Mesendoderm (in vitro differentiated cells): Measurements from ENCODE around the gene ASTN2.

Experiments
- DNase-seq: peaks from one replicate; pipeline ENCODE4 v3.0.0; 2013
- H2AK5ac ChIP-seq: 2 replicates; pipeline ENCODE4 v1.6.1; 2013; ENCODE audit warnings: low read length, inconsistent platforms
- H2BK120ac ChIP-seq: 2 replicates; pipeline ENCODE4 v1.6.1; 2013; ENCODE audit warnings: low read depth, mild to moderate bottlenecking, low read length, moderate library complexity, mixed read lengths
- H2BK15ac ChIP-seq: replicated peaks from 2 replicates; pipeline ENCODE4 v1.6.1; 2013; ENCODE audit warnings: low read depth, mild to moderate bottlenecking, moderate library complexity
- H2BK5ac ChIP-seq: 2 replicates; pipeline ENCODE4 v1.6.1; 2013; ENCODE audit warnings: low read length, inconsistent platforms
- H3K18ac ChIP-seq: 2 replicates; pipeline ENCODE4 v1.6.1; 2013; ENCODE audit warnings: mild to moderate bottlenecking, low read length, mixed read lengths
- H3K23ac ChIP-seq: one replicate; pipeline ENCODE4 v1.6.1; 2013; ENCODE audit warnings: low read length
- H3K27ac ChIP-seq: 2 replicates; pipeline ENCODE4 v1.5.1; 2013; ENCODE audit warnings: low read depth, mild to moderate bottlenecking, inconsistent platforms, low read length, moderate library complexity
- H3K27me3 ChIP-seq: 2 replicates; pipeline ENCODE4 v1.6.1; 2013; ENCODE audit warnings: low read length, control low read depth, mild to moderate bottlenecking, inconsistent platforms; ENCODE audit not compliant: insufficient read depth, poor library complexity
- H3K36me3 ChIP-seq: 2 replicates; pipeline ENCODE4 v1.6.1; 2013; ENCODE audit warnings: low read length, inconsistent platforms; ENCODE audit not compliant: control insufficient read depth, insufficient read depth
- H3K4ac ChIP-seq: one replicate; pipeline ENCODE4 v1.6.1; 2013; ENCODE audit warnings: low read depth, mild to moderate bottlenecking, low read length, moderate library complexity
- H3K4me1 ChIP-seq: 2 replicates; pipeline ENCODE4 v1.6.1; 2013; ENCODE audit warnings: low read depth, low read length, inconsistent platforms; ENCODE audit not compliant: control insufficient read depth
- H3K4me2 ChIP-seq: 2 replicates; pipeline ENCODE4 v1.6.1; 2013; ENCODE audit warnings: low read length
- H3K4me3 ChIP-seq: 2 replicates; pipeline ENCODE4 v1.5.1; 2013; ENCODE audit warnings: mild to moderate bottlenecking, low read length
- H3K56ac ChIP-seq: one replicate; pipeline ENCODE4 v1.6.1; 2013; ENCODE audit warnings: low read length
- H3K79me1 ChIP-seq: 2 replicates; pipeline ENCODE4 v1.6.1; 2013; ENCODE audit warnings: low read length, inconsistent platforms
- H3K79me2 ChIP-seq: 2 replicates; pipeline ENCODE4 v1.6.1; 2013; ENCODE audit warnings: mild to moderate bottlenecking, low read length; ENCODE audit not compliant: control insufficient read depth, insufficient read depth
- H3K9ac ChIP-seq: 2 replicates; pipeline ENCODE4 v1.6.1; 2013; ENCODE audit warnings: low read length, inconsistent platforms
- H4K5ac ChIP-seq: one replicate; pipeline ENCODE4 v1.6.1; 2013; ENCODE audit warnings: low read length
- H4K8ac ChIP-seq: one replicate; pipeline ENCODE4 v1.6.1; 2013; ENCODE audit warnings: low read depth, mild to moderate bottlenecking, control low read depth, low read length, moderate library complexity
- WGBS: extraction: QIAGEN DNeasy Blood & Tissue Kit; methylation state at CpG from one replicate; pipeline ENCODE4 v1.1.7; 2013; ENCODE audit warnings: low lambda C conversion rate, missing lambda C conversion rate; ENCODE audit not compliant: insufficient coverage; ENCODE audit errors: extremely low coverage; 5-methylcytosine and 5-hydroxymethylcytosine counted together

The ASTN2 gene

GRCh38 chr9:116816484-116816883 is 598.4 kb downstream of the ASTN2 start:
- Histone ChIP-seq H4K5ac (no peak overlapping the region), H3K79me1 (no peaks in the 10 kb centered on the region), H3K79me2 (no peaks in the 10 kb centered on the region), H3K56ac (no peak overlapping the region), H3K4me3 (no peak overlapping the region), H3K23ac (no peak overlapping the region), H3K4me2 (no peak overlapping the region), H2BK5ac (no peak overlapping the region), H3K36me3 (no peaks in the 10 kb centered on the region), H3K27me3 (no peaks in the 10 kb centered on the region), H3K27ac (no peak overlapping the region), H2AK5ac (no peak overlapping the region), H2BK120ac (no peak overlapping the region), H4K8ac (no peak overlapping the region), H3K18ac (no peak overlapping the region), H2BK15ac (no peak overlapping the region), H3K4me1 (no peaks in the 10 kb centered on the region), H3K9ac (no peak overlapping the region), H3K4ac (no peak overlapping the region)
- DNase-seq, result peak; percentile 73
- WGBS, result no CpG with 5 or more reads among the region's 2 CpGs

GRCh38 chr9:116815835-116816234 is 599.0 kb downstream of the ASTN2 start:
- no peak overlapping the region for H4K5ac ChIP-seq
- H3K23ac ChIP-seq, result no peak overlapping the region
- H3K36me3 ChIP-seq, result no peaks in the 10 kb centered on the region
- H3K4me2 ChIP-seq, result no peak overlapping the region
- H3K4me3 ChIP-seq, result no peak overlapping the region
- H2BK5ac ChIP-seq, result no peak overlapping the region
- H4K8ac ChIP-seq, result no peak overlapping the region
- no CpG with 5 or more reads among the region's 1 CpG for WGBS
- H2AK5ac ChIP-seq, result no peak overlapping the region
- no peaks in the 10 kb centered on the region for H3K79me2 ChIP-seq
- H2BK15ac ChIP-seq, result no peak overlapping the region
- no peaks in the 10 kb centered on the region for H3K4me1 ChIP-seq
- H3K4ac ChIP-seq, result no peak overlapping the region
- H3K9ac ChIP-seq, result no peak overlapping the region
- H2BK120ac ChIP-seq, result no peak overlapping the region
- H3K18ac ChIP-seq, result no peak overlapping the region
- no peak for DNase-seq
- H3K27me3 ChIP-seq, result no peaks in the 10 kb centered on the region
- no peak overlapping the region for H3K27ac ChIP-seq
- no peaks in the 10 kb centered on the region for H3K79me1 ChIP-seq
- no peak overlapping the region for H3K56ac ChIP-seq

- Histone ChIP-seq H3K36me3 (no peaks in the 10 kb centered on the region), H2BK15ac (no peak overlapping the region), H3K4me1 (no peaks in the 10 kb centered on the region), H3K79me1 (no peaks in the 10 kb centered on the region), H4K8ac (no peak overlapping the region), H2BK5ac (no peak overlapping the region), H3K23ac (no peak overlapping the region), H3K79me2 (no peaks in the 10 kb centered on the region), H2AK5ac (no peak overlapping the region), H3K27ac (no peak overlapping the region), H2BK120ac (no peak overlapping the region), H3K18ac (no peak overlapping the region), H3K4me2 (no peak overlapping the region), H3K4ac (no peak overlapping the region), H3K56ac (no peak overlapping the region), H3K27me3 (no peaks in the 10 kb centered on the region), H3K9ac (no peak overlapping the region), H3K4me3 (no peak overlapping the region), H4K5ac (no peak overlapping the region)
- WGBS, result no CpG with 5 or more reads among the region's 1 CpG
- DNase-seq, result no peak
These were observed 601.9 kb downstream of the ASTN2 start for GRCh38 chr9:116813031-116813300.

- Histone ChIP-seq H4K5ac (no peak overlapping the region), H2BK15ac (no peak overlapping the region), H2BK120ac (no peak overlapping the region), H3K27ac (no peak overlapping the region), H3K4me3 (no peak overlapping the region), H3K79me2 (no peaks in the 10 kb centered on the region), H3K36me3 (no peaks in the 10 kb centered on the region), H3K4me1 (no peaks in the 10 kb centered on the region), H3K23ac (no peak overlapping the region), H3K27me3 (no peaks in the 10 kb centered on the region), H3K79me1 (no peaks in the 10 kb centered on the region), H3K18ac (no peak overlapping the region), H2AK5ac (no peak overlapping the region), H3K4ac (no peak overlapping the region), H4K8ac (no peak overlapping the region), H3K56ac (no peak overlapping the region), H2BK5ac (no peak overlapping the region), H3K9ac (no peak overlapping the region), H3K4me2 (no peak overlapping the region)
- DNase-seq, result no peak
- no CpG with 5 or more reads among the region's 7 CpGs for WGBS
These were observed 602.4 kb downstream of the ASTN2 start for GRCh38 chr9:116812231-116813030.

GRCh38 chr9:116809656-116810055 is 605.2 kb downstream of the ASTN2 start:
- Histone ChIP-seq H3K9ac (no peak overlapping the region), H4K8ac (no peak overlapping the region), H2BK5ac (no peak overlapping the region), H3K79me2 (no peaks in the 10 kb centered on the region), H3K27me3 (no peaks in the 10 kb centered on the region), H3K4me1 (no peaks in the 10 kb centered on the region), H3K36me3 (no peaks in the 10 kb centered on the region), H2BK15ac (no peak overlapping the region), H3K4ac (no peak overlapping the region), H3K56ac (no peak overlapping the region), H2BK120ac (no peak overlapping the region), H4K5ac (no peak overlapping the region), H3K18ac (no peak overlapping the region), H3K79me1 (no peaks in the 10 kb centered on the region), H3K4me2 (no peak overlapping the region), H3K23ac (no peak overlapping the region), H3K4me3 (no peak overlapping the region), H2AK5ac (no peak overlapping the region), H3K27ac (no peak overlapping the region)
- no peak for DNase-seq
- no CpG with 5 or more reads among the region's 5 CpGs for WGBS

- WGBS, result no CpG with 5 or more reads among the region's 1 CpG
These were observed 608.8 kb downstream of the ASTN2 start for GRCh38 chr9:116806075-116806474.

More at GRCh38 chr9:116806075-116806474, 608.8 kb downstream of the ASTN2 start:
- DNase-seq, result peak; percentile 70
- no peak overlapping the region for H4K5ac ChIP-seq
- no peak overlapping the region for H3K23ac ChIP-seq
- no peaks in the 10 kb centered on the region for H3K36me3 ChIP-seq
- no peaks in the 10 kb centered on the region for H3K79me2 ChIP-seq
- H3K9ac ChIP-seq, result no peak overlapping the region
- H3K56ac ChIP-seq, result no peak overlapping the region
- H3K27me3 ChIP-seq, result no peaks in the 10 kb centered on the region
- H2AK5ac ChIP-seq, result no peak overlapping the region
- H3K4me2 ChIP-seq, result no peak overlapping the region
- no peak overlapping the region for H2BK120ac ChIP-seq
- no peak overlapping the region for H2BK15ac ChIP-seq
- no peaks in the 10 kb centered on the region for H3K79me1 ChIP-seq
- no peak overlapping the region for H3K27ac ChIP-seq
- H3K18ac ChIP-seq, result no peak overlapping the region
- H3K4me3 ChIP-seq, result no peak overlapping the region
- no peak overlapping the region for H4K8ac ChIP-seq
- H2BK5ac ChIP-seq, result no peak overlapping the region
- H3K4ac ChIP-seq, result no peak overlapping the region
- no peaks in the 10 kb centered on the region for H3K4me1 ChIP-seq
